ENCODE results near the gene VEPH1.

GRCh38 chr3:157467200-157467599, 36.0 kb downstream of the VEPH1 start:
- TF ChIP-seq CTCF (conservative IDR thresholded peaks at IDR 0.05; ENCODE audit: low read depth, low read length): no peak
- no peak for TF ChIP-seq EZH2 (IDR thresholded peaks at IDR 0.05; ENCODE audit: borderline replicate concordance, low read depth, low read length, poor library complexity, severe bottlenecking)

Data from A673 (cell line).